Calu3 (cell line): ENCODE results near the gene UBE2D1. TPM values are rescaled to one million over a fixed set of nuclear protein-coding genes. Genes with fewer than 3 reads are reported as not detected.

Source experiments
- BruUV-seq: library from RNA; stranded (reverse); fragments of 400-500 nt; replicated peaks from 2 replicates; lab custom pipeline; 2021; lab: Mats Ljungman, UMichigan
- CTCF ChIA-PET: fragments of 300-600 bp; sonication (Branson Sonifier 250); formaldehyde crosslinking; loops from one replicate; lab custom pipeline; 2022; ENCODE audit warnings: antibody characterized with exemption; lab: Charles Lee
- DNase-seq: peaks from one replicate; pipeline ENCODE4 v3.0.0; 2022
- H3K27ac Mint-ChIP-seq: one replicate; pipeline ENCODE4 v1.8.0; 2022; ENCODE audit warnings: mixed read lengths; ENCODE audit not compliant: unreplicated experiment
- H3K27me3 Mint-ChIP-seq: one replicate; pipeline ENCODE4 v1.8.0; 2022; ENCODE audit warnings: mixed read lengths; ENCODE audit not compliant: unreplicated experiment
- H3K36me3 Mint-ChIP-seq: one replicate; pipeline ENCODE4 v1.8.0; 2022; ENCODE audit warnings: mild to moderate bottlenecking, moderate library complexity, mixed read lengths; ENCODE audit not compliant: insufficient read depth, unreplicated experiment
- H3K4me1 Mint-ChIP-seq: one replicate; pipeline ENCODE4 v1.8.0; 2022; ENCODE audit warnings: mild to moderate bottlenecking, low read depth, mixed read lengths; ENCODE audit not compliant: unreplicated experiment
- H3K4me3 Mint-ChIP-seq: one replicate; pipeline ENCODE4 v1.8.0; 2022; ENCODE audit warnings: mild to moderate bottlenecking, low read depth, moderate library complexity, mixed read lengths; ENCODE audit not compliant: unreplicated experiment
- H3K9me3 Mint-ChIP-seq: one replicate; pipeline ENCODE4 v1.8.0; 2022; ENCODE audit warnings: low read depth, mixed read lengths; ENCODE audit not compliant: unreplicated experiment
- CTCF ChIP-seq: fragments of 200-600 bp; IDR thresholded peaks from one replicate; pipeline ENCODE4 v1.8.0; 2022; ENCODE audit warnings: antibody characterized with exemption; ENCODE audit not compliant: unreplicated experiment
- intact Hi-C: fragments of 100-400 bp; cut with micrococcal nuclease; formaldehyde crosslinking; loops from one replicate; pipeline ENCODE4 v1.10.0; 2022; ENCODE audit not compliant: unreplicated experiment
- total RNA-seq: library from RNA; stranded (reverse); gene quantifications from 2 replicates; pipeline ENCODE4 v1.2.3, GENCODE V29; 2022

UBE2D1 gene
- total RNA-seq, 1 experiment from 2014 or later, result 25.6 TPM

- TF ChIP-seq CTCF, result no peak
- H3K4me1 Mint-ChIP-seq, result no peaks in the 10 kb centered on the region
- no peak overlapping the region for H3K4me3 Mint-ChIP-seq
- CTCF ChIA-PET, result interaction anchor here (1.2 kb wide), 1 partner anchor 48 kb away, joined by 3 read pairs; no protein-coding TSS in a partner anchor
- H3K9me3 Mint-ChIP-seq, result no peaks in the 10 kb centered on the region
- H3K27me3 Mint-ChIP-seq, result no peaks in the 10 kb centered on the region
- no peak for DNase-seq
- intact Hi-C loops, result loop anchor here (10.0 kb wide), 1 partner anchor 207 kb away; the partner anchor contains the start of gene BICC1
- H3K36me3 Mint-ChIP-seq, result no peaks in the 10 kb centered on the region
- no peak overlapping the region for H3K27ac Mint-ChIP-seq
- BruUV-seq, result no TSS peak
These were observed 27.1 kb upstream of the UBE2D1 start for GRCh38 chr10:58307676-58308075.

GRCh38 chr10:58311026-58311425 lies 23.8 kb upstream of the UBE2D1 start:
- intact Hi-C loops, result no loop called here
- Mint-ChIP-seq H3K9me3 (no peaks in the 10 kb centered on the region), H3K27me3 (no peaks in the 10 kb centered on the region), H3K36me3 (no peaks in the 10 kb centered on the region), H3K27ac (no peak overlapping the region), H3K4me3 (no peak overlapping the region), H3K4me1 (no peaks in the 10 kb centered on the region)
- no peak for DNase-seq
- CTCF ChIA-PET, result no interaction called here
- no TSS peak for BruUV-seq
- no peak for TF ChIP-seq CTCF

GRCh38 chr10:58316874-58317273 lies 17.9 kb upstream of the UBE2D1 start:
- BruUV-seq, result no TSS peak

GRCh38 chr10:58318346-58318745 lies 16.5 kb upstream of the UBE2D1 start:
- Mint-ChIP-seq H3K27ac (no peak overlapping the region), H3K9me3 (no peaks in the 10 kb centered on the region), H3K27me3 (no peaks in the 10 kb centered on the region), H3K4me1 (peaks cover 15% of the 10 kb centered on the region), H3K36me3 (no peaks in the 10 kb centered on the region), H3K4me3 (no peak overlapping the region)
- CTCF ChIA-PET, result interaction anchor here (0.6 kb wide), 1 partner anchor 69 kb away, joined by 3 read pairs; no protein-coding TSS in a partner anchor
- BruUV-seq, result no TSS peak
- no peak for DNase-seq
- no peak for TF ChIP-seq CTCF
- intact Hi-C loops, result no loop called here

More at GRCh38 chr10:58316874-58317273, 17.9 kb upstream of the UBE2D1 start:
- Mint-ChIP-seq H3K9me3 (no peaks in the 10 kb centered on the region), H3K27ac (no peak overlapping the region), H3K4me3 (no peak overlapping the region), H3K4me1 (peaks cover 2% of the 10 kb centered on the region), H3K27me3 (no peaks in the 10 kb centered on the region), H3K36me3 (no peaks in the 10 kb centered on the region)
- intact Hi-C loops, result no loop called here
- DNase-seq, result no peak
- TF ChIP-seq CTCF, result no peak
- CTCF ChIA-PET, result no interaction called here
